Measurements from ENCODE around the gene LHFPL5. TPM values are rescaled to one million over a fixed set of nuclear protein-coding genes. Genes with fewer than 3 reads are reported as not detected.

The LHFPL5 gene
- total and polyA plus RNA-seq, 2 of the 8 experiments (the other 6 are each of a cell fraction or from before 2014, with no cell fraction given), result 0.03 TPM; not detected in 1

GRCh38 chr6:35829306-35829705 lies 24.2 kb downstream of the LHFPL5 start (continued):
- no peak for TF ChIP-seq CTBP2 (IDR thresholded peaks at IDR 0.05; ENCODE audit: borderline replicate concordance, insufficient read depth, insufficient read length, low read length)
- no peak for TF ChIP-seq FOSL1 (IDR thresholded peaks at IDR 0.05; ENCODE audit: insufficient read depth, low read depth, low read length)
- TF ChIP-seq POU5F1 (IDR thresholded peaks at IDR 0.05; ENCODE audit: low read depth, low read length), result no peak
- TF ChIP-seq SP2 (IDR thresholded peaks at IDR 0.05; ENCODE audit: low read length), result no peak

Data from H1 (cell line).